HG03095 (cell line): Measurements from ENCODE around the gene SLIT1.

Experiments used
- ATAC-seq: cut with Tn5 transposase; IDR thresholded peaks from one replicate; pipeline ENCODE4 v1.9.1; 2021; ENCODE audit warnings: moderate library complexity; ENCODE audit not compliant: unreplicated experiment

The SLIT1 gene

DNA sequence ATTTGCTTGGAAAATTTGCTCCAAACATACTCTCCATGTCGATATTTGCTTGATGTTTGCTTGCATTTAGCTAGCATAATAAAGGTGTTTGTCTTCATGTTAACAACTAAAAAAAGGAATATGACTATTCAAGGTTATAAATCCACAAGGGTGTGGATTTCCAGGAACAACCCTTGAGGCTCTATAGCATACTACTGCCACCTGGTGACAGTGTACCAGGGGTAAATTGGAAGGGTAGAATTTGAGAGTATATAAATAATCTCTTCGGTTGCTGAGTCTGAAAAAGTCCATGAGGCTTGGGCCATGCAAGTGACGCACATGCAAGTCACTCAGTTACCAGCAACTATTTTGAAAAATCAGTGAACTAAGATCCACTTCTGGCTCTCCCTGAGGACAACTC lies 68.4 kb downstream of the SLIT1 start:
- ATAC-seq: no peak

DNA sequence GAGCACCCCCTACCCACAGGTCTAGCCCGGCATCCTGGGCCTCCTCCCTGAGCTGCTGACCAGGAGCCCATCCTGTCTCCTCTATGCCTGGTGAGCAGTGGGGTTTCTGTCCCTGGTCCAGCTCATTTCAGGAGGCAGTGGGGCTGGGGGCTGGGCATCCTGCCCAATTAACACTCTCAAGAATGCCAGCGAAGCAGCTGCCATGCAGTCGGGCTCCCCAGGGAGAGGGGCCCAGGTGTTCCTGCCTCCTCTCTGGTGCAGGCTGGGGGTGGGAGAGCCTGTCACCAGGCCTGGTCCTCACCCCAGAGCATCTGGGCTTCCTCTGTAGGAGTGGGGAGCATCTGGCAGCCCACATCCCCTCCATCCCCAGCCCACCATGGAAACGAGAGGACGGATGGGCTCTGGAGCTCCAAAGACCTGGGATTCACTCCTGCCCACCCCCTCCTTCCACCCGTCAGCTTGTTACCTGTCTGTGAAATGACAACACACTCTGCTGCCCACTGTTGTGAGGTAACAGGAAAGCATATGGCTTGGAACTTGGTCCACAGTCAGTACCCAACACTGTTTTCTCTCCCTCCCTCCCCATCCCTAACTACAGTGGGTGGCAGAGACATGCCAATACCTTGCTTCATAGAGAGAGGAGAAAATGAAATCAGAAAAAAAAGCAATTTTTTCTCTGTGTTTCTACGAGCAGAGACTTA lies 69.1 kb downstream of the SLIT1 start:
- no peak for ATAC-seq

DNA sequence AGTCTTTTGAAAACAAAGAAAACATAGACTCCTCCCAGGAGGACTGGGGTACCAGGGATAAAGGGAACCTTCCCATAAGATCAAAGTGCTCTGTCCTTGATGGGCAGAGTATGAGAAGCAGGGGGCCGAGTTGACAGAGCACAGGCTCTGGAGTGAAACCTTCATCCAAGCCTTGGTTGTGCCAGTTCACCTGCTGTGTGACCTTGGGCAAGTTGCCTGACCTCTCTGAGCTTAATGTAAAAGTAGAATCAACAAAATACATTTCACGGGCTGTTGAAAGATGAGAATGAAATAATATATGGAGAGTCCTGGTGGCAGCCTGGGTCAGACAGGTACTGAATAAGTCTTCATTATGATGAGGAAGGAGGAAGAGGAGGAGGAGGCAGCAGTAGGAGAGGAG lies 69.9 kb downstream of the SLIT1 start:
- ATAC-seq: no peak

DNA sequence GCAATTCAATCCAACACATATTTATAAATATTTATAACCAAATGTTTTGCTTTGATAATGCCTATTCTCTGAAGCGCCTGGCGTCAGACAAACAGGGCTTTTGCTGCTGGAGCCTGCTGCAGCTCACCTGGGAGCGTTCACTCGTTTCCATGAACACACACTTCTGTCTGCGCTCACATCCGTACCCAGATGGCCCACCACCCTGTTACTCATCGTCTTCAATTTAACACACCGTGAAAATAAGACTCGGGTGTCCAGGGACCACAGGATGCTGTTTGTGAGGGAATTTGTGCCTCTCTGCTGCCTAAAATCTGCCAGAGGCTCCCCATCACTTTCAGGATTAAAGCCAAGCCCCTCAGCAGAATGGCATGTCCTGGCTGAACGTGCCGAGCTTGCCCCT lies 74.1 kb downstream of the SLIT1 start:
- no peak for ATAC-seq

DNA sequence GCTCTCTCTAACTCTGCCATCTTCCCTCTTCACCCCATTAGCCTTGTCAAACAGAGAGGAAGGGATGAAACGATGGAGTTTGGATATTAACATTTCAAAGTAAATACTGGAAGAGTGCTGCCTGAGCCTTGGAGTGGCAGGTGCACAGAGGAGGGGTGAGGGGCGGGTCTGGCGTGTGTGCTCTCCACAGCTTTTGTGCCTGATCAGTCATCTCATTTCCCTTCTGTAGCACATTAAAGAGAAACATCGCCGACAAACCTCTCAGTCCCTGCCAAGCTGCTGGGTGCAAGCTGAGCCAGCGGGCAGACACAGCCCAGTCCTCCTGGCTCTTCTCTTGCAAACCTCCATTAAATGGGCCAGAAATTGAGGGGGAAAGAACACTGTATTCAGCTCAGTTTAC lies 76.2 kb downstream of the SLIT1 start:
- no peak for ATAC-seq

DNA sequence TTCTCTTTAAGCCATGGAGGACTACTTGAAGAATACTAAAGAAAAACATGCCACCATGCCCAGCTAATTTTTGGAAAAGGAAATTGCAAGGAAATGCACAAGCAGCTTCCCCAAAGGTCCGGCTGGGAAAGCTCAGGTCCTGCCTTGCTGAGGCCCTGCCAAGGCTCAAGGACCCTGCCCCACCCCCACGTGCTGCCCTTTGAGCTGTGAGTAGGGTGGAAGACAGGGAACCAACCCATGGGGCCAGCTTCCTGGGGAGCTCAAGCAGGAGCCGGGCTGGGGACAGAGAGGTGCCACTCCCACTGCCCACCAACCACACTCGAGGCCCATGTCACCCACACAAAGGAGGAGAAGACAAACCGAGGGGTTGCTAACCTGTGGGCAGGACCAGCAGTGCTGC lies 78.2 kb downstream of the SLIT1 start:
- no peak for ATAC-seq

DNA sequence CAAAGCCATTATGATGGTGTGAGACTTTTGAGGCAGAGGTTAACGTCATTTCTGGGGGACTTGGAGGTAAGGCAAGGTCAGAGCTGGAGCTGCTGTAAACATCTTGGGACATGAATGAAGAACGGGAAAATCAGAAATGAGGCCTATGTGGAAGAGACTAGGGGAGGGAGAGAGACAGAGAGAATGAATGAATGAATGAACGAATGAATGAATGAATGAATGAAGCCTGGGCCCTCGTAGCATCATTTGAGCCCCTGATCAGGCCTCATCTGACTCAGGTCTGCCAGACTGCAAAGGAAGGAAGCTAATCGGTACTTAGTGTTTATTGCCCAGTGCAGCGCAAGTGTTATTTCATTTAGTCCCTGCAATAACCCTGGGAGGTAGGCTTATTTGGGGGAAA lies 79.6 kb downstream of the SLIT1 start:
- ATAC-seq: no peak

DNA sequence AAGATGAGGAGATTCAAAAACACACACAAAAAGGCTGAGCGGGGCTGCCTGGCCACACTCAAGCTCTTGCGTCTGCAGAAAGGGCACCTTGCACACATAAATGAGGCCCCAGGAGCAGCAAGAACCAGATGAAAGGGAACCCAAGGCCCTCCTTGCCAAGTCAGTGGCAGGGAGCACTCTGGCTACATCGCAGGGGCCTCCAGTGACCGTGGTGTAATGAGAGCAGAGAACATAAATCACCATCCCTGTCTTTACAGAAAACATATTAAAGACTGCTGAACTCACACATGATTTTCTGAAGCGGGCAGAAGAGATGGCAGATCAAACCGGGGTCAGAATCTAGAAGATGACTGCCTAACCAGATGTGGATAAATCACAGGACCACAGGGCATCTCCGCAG lies 80.5 kb downstream of the SLIT1 start:
- no peak for ATAC-seq

DNA sequence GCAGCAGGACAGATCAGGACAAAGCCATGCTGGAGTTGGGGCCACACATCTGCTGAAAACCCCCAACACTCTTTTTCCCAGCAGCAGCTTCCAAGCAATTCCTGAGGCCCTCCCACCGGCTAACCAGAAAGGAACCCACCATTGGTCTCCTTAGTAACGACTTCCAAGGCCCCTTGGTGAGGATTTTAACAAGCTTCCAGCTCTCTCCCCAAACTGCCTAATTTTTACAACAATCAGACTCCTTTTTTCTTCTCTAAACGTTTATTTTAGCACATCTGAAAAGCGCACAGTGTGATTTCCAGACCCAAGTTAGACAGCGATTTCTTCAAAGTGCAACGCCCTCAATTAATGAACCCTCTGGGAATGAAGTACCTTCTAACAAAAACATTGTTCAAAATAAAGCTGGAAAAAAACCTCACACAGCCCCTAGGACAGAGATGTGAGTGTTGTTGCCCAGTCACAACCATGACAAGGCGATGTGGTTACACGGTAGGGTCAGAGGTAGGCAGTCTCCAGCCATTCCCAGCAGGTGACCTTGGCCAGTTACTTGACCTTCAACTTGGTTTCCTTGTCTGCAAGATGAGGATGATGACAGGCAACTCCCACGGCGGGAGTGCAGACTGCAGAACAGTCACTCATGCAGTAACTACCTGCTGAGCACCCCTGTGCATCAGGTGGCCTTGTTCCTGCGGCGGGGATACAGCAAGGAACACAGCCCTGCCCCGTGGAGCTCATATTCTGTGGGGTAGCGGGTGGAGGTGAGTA lies 82.3 kb downstream of the SLIT1 start:
- ATAC-seq: no peak

DNA sequence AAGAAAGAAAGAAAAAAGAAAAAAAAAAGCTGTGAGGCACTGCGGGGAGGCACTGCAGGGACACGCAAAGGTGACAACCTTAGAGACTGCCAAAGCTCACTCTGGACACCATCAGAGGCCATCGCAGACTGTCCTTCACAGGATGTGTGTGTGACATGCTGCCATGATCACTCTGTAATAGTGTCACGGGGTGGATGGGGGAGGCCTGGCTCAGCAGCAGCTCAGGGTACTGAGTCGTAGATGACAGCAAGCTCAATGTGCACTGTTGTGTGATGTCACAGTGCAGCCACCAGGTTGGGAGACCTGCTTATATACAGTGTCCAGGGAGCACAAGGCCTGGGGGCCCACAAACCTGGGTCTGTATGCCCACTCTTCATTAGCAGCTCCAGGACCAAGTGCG lies 83.3 kb downstream of the SLIT1 start:
- no peak for ATAC-seq

DNA sequence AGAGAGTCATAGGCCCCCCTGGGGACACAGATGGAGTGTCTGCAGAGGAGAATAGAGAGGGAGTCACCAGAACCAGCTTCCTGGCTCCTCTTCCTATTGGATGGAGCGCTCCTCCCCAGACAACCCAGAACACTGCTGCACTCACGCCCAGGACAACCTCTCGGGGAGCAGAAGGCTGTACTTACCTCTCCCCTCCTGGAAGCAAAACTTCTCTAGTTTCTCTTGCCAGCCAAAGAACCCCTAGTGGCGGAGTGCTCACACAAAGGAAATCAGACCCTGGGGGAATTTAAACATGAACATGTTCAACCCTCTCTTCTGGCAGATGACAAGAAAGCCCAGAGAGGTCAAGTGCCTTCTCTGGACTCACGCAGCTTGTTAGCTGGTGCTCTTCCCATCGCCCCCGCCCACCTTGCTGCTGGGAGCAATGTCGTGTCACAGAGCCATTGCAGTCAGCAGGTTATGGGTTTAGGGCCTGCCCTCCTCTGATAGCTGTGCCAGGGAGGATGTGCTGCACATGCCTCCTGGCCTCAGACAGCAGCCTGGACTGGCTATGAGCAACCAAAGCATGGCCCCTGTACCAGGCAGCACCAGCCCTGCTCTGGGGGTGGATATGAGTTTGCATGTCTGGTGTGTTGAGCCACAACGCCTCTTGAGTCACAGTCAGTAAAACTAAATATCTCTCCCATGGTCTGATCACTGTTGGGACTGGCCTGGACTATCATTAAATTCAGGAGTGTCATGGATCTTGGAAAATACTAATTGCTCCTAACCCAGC lies 84.4 kb downstream of the SLIT1 start:
- no peak for ATAC-seq

DNA sequence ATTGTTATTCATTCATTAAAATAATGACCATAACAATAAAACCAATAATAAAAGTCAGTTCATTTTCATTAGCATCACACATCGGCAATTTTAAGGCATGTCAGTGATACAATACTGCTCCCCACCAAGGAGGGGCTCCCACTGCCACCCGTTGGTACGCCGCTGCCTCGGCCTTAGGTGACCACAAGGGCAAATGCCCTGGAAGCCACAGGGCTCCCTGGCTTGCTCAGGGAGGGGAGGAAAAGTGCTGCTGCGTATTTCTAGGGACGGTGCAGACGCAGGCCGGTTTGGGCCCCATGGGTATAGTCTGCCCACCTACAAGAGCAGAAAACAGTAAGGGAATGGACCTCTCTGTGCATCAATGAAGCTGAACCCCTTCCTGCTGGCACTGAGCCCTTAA lies 85.1 kb downstream of the SLIT1 start:
- no peak for ATAC-seq

DNA sequence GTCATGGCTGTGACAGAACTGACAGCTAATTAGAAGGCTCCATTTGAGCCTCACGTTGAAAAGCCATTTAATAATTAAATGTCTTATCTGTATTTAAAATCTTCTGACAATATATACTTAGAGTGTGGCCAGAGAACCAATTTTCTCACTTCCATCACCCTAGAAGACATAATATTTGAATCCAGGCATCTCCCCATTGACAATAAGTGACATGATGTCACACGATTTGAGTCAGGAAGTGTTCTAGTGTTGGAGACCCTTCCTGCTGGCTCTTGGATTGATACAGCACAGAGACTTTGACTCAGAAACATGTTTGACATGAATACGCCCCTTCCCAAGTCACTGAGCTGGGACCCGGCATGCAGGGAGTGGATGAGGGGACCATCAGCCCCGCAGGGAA lies 85.9 kb downstream of the SLIT1 start:
- ATAC-seq: no peak

DNA sequence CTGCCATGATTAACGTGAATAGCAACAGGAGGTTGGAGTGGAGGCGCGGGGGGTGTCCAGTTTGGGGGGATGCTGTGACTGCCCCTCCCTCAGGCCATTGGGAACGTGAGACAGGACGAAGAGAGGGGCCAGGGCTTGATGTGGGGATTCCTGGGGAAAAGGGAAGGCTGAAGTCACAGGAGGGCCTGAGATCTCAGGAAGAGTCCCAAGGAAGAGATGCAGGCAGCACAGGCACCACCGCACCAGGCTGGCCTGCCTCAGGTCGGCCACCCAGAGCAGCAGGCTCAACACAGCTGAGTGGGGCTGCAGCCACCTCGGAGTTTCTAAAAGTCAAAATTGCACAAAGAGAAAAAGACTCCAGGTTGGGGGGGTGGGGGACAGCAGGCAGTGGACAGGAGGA lies 86.7 kb downstream of the SLIT1 start:
- no peak for ATAC-seq

DNA sequence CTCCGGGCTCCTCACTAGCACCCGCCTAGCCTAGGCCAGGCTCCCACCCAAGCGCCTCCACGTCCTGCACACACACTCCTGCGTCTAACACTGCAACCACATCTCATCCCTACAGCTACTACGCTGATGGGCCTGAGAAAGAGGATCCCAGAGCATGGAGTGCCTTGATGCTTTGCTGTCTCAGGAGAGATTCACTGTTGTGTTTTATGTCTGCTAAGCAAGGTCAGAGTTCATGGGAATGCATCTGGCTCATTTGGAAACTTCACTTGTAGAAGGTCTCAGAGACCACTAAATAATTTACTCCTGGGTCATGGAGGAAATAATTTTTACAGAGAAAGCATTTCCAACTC lies 88.7 kb downstream of the SLIT1 start:
- ATAC-seq: no peak

DNA sequence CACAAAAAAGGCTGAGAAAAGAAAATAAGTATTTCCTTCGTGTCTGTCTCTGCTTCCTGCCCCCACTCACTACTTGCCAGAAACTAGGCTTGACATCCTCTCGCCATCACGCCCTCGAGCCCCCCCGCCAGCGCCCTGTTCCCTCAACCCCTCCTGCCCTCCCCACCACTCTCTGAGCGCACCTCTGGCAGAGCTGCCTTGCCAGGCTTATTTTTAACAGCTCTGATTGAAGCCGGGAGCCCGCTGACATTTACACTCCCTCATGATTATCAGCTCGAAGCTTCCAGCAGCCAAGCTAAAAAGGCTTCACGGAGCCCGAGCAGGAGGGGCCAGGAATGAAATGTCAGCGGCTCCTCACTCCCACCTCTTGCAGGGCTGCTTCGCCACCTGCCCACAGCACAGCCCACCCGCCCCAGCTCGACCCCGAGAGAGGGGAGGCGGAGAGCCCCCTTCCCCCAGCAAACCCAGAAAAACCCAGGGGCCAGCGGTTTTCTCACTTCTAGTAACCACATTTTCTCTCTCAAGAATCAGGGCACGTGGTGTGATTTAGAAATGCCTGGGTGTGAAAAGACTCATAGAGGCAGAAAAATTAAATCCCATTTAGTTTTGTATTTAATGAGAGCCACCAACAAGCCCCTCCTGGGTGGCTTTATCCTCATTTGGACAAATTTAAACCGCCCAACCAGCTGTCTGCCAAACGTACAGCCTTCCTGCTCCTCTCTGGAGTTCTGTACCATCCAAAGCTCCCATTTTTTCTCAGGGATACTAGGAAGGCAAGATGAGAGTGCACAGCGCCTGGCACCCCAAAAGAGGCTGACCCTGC lies 89.3 kb downstream of the SLIT1 start:
- ATAC-seq: no peak

DNA sequence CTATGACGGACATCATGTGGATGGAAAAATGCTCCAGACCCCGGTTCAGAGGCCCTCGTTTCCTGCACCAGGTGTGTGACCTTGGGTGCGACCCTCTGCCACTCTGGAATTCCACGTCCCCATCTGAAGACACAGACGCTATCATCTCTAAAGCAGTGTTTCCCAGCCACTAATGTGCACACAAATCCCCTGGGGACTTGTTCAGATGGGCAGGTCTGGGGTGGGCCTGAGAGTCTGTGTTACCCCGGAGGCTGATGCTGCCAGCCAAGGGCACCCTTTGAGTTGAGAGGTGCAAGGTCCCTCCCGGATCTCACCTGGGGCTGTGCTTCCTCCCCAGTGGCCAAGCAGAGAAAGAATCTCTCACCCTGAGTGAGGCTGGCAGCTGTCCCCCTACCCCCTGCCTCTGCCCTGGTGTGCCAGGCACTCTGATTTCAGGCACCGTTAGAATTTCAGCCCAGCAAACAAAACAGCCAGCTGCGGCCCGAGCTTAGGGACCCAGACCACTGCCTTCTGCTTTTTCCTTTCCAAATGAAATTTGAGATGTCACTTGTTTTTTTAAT lies 90.0 kb downstream of the SLIT1 start:
- no peak for ATAC-seq

DNA sequence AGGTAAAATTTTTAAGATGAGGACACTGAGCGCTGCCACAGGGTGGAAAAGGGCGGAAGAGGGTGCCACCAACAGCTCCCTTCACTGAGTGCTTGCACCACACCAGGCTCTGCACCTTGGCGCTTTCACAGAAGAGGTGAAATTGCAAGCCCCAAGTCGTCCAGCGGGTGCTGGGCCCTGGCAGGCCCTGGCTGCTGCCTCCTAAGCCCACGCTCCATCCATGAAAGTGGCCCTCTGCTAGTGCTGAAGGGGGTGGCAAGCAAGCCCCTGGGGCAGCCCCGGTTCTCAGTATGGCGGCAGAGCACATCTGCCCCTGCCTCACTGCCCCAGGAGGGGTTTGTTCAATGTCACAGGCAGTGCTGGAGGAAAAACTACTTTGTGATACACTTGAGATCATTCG lies 95.1 kb downstream of the SLIT1 start:
- ATAC-seq: no peak

DNA sequence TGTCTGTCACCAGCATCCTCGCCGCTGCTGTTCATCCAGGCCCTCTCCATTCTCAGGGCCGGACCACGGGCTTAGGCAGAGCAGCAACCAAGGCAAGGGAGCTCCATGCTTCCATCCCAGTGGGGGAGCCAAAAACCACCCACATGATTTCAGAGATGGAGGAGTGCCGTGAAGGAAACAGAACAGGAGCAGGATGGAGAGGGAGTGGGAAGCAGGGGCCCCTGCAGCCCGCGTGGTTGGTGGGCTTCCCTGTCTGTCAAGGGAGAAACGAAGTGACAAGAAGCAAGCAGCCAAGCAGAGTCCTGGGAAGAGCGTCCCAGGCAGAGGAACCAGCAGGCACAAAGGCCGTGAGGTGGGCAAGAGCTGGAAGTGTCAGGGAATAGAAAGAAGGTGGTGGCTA lies 95.7 kb downstream of the SLIT1 start:
- ATAC-seq: no peak

DNA sequence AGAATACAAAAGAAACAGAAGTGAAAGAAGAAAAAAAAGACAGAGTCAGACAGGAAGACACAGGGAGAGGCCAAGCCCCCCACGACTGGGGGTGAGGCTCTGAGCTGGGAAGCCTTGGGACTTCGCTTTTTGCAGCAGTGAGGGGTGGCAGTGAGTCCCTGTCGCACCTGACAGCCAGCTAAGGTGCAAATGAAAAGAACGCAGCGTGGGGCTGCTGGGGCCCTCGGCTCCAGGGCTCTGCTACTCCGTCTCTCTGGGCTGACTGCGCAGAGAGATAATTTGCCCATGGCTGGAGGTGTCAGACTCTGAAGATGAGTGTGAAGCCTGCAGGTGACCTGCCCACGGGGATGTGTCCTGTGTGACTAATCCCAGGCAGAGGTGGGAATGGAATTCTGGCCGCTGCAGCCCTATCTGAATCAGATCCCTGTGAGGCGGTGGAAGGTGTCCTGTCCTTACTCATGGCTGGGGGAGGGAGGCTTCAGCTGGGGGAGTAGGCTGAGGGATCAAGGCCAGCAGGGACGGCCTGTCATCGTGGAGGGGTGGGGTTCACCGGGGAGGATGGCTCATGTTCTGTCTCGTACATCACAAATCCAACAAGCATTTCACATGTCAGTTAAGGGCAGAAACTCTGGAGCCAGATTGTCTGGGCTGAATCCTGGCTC lies 96.4 kb downstream of the SLIT1 start:
- ATAC-seq: no peak
